Upper lobe of right lung (tissue), 1 donor: ENCODE results near the gene PGGHG. TPM values are rescaled to one million over a fixed set of nuclear protein-coding genes. Genes with fewer than 3 reads are reported as not detected.
A peak's percentile ranks its signal among the peaks of the same experiment; 100 is the strongest.
"Not testable (repeated sequence)": the region's sequence is repeated elsewhere in the genome, so short reads cannot be mapped to it uniquely, and the experiment has no call there.

Source experiments
- ATAC-seq: fragments of 200-7000 bp; cut with Tn5 transposase; one replicate; pipeline ENCODE4 v1.9.1; 2020; ENCODE audit warnings: mild to moderate bottlenecking, moderate library complexity
- DNase-seq: peaks from one replicate; pipeline ENCODE4 v3.0.0-alpha.2; 2020
- H3K27ac ChIP-seq: fragments of 200-600 bp; one replicate; pipeline ENCODE4 v1.8.0; 2022
- H3K27me3 ChIP-seq: fragments of 200-600 bp; one replicate; pipeline ENCODE4 v1.8.0; 2022; ENCODE audit warnings: mild to moderate bottlenecking
- H3K36me3 ChIP-seq: fragments of 200-600 bp; one replicate; pipeline ENCODE4 v1.8.0; 2022
- H3K4me1 ChIP-seq: fragments of 200-600 bp; one replicate; pipeline ENCODE4 v1.8.0; 2022
- H3K4me3 ChIP-seq: fragments of 200-600 bp; one replicate; pipeline ENCODE4 v1.8.0; 2022; ENCODE audit warnings: mild to moderate bottlenecking
- H3K9me3 ChIP-seq: fragments of 200-600 bp; one replicate; pipeline ENCODE4 v1.8.0; 2022
- intact Hi-C: fragments of 100-400 bp; cut with DNase I; formaldehyde crosslinking; loops from one replicate; pipeline ENCODE4 v1.11.0; 2022
- total RNA-seq: library from RNA; stranded (reverse); fragmentation: NEBNext Ultra II Directional; extraction: Animal tissue kit (Norgen Biotek cat#: 25700); gene quantifications from one replicate; pipeline ENCODE4 v1.2.1, GENCODE V29; 2021
- TF ChIP-seq, protein P1 (sequence below): fragments of 200-600 bp; IDR thresholded peaks from one replicate; pipeline ENCODE4 v1.8.0; 2022; ENCODE audit warnings: antibody characterized with exemption
- donor health status: DM: no; HTN: yes; CAD: no; lungs with severe emphysema.

PGGHG gene
- total RNA-seq, 1 donor from 2014 or later = 105 TPM

DNA sequence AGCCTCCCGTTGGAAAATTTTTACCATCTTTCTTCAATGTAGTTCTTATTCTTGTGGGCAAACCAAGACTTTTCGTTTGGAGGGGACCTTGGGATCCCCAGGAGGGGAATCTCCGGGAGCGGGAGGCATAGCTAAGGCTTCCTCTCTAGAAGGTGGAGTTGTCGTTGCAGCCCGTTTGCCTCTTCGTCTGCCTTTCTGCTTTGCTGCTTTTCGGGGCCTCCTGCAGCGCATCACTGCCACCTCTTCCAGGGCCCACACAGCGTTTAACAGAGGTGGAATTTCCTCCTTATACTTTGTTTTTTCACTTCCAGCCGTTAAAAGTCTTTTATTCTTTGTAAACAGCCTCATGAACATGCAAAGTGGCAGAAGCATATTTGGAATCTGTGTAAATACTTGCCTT lies 35.2 kb downstream of the PGGHG start:
- H3K36me3 ChIP-seq = no peaks in the 10 kb centered on the region
- TF ChIP-seq, protein P1, sequence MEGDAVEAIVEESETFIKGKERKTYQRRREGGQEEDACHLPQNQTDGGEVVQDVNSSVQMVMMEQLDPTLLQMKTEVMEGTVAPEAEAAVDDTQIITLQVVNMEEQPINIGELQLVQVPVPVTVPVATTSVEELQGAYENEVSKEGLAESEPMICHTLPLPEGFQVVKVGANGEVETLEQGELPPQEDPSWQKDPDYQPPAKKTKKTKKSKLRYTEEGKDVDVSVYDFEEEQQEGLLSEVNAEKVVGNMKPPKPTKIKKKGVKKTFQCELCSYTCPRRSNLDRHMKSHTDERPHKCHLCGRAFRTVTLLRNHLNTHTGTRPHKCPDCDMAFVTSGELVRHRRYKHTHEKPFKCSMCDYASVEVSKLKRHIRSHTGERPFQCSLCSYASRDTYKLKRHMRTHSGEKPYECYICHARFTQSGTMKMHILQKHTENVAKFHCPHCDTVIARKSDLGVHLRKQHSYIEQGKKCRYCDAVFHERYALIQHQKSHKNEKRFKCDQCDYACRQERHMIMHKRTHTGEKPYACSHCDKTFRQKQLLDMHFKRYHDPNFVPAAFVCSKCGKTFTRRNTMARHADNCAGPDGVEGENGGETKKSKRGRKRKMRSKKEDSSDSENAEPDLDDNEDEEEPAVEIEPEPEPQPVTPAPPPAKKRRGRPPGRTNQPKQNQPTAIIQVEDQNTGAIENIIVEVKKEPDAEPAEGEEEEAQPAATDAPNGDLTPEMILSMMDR = no peak
- intact Hi-C loops = no loop called here
- DNase-seq (no peak), ATAC-seq (no peak)
- no peaks in the 10 kb centered on the region for H3K9me3 ChIP-seq
- H3K4me1 ChIP-seq = peaks cover 43% of the 10 kb centered on the region
- H3K27me3 ChIP-seq = no peaks in the 10 kb centered on the region
- peak overlapping the region; percentile 75 for H3K27ac ChIP-seq
- H3K4me3 ChIP-seq = no peak overlapping the region

GRCh38 chr11:324593-325517 lies 35.9 kb downstream of the PGGHG start:
- H3K4me3 ChIP-seq, ATAC-seq, H3K36me3 ChIP-seq, intact Hi-C loops, H3K9me3 ChIP-seq, H3K27me3 ChIP-seq: not testable (repeated sequence)
- Histone ChIP-seq H3K4me1 (peaks cover 43% of the 10 kb centered on the region), H3K27ac (peak overlapping the region; percentile 87)
- peak; percentile 63 for DNase-seq

GRCh38 chr11:325796-326591 lies 37.1 kb downstream of the PGGHG start:
- H3K27me3 ChIP-seq = no peaks in the 10 kb centered on the region
- ATAC-seq = no peak
- peak overlapping the region; percentile 87 for H3K27ac ChIP-seq
- intact Hi-C loops = no loop called here
- no peaks in the 10 kb centered on the region for H3K9me3 ChIP-seq
- H3K36me3 ChIP-seq = no peaks in the 10 kb centered on the region
- peaks cover 43% of the 10 kb centered on the region for H3K4me1 ChIP-seq
- no peak overlapping the region for H3K4me3 ChIP-seq
- peak; percentile 60 for DNase-seq
- TF ChIP-seq, protein P1 = no peak

DNA sequence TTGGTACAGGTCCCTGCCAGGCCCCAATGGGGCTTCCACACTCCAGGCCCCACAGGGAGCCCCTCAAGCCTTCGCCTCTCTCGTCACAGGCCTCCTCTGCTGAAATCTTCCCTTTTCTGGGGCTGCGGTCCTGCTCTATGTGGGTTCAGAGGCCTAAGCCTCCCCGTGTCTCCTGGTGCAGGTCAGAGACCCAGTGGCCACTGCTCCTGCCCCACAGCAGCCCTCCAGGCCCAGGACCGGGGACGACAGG lies 37.6 kb downstream of the PGGHG start:
- Histone ChIP-seq H3K4me3 (no peak overlapping the region), H3K27me3 (no peaks in the 10 kb centered on the region), H3K9me3 (no peaks in the 10 kb centered on the region), H3K27ac (peak overlapping the region; percentile 87), H3K36me3 (no peaks in the 10 kb centered on the region), H3K4me1 (peaks cover 43% of the 10 kb centered on the region)
- intact Hi-C loops = no loop called here
- ATAC-seq (no peak), DNase-seq (no peak)
- TF ChIP-seq, protein P1 = no peak

- Histone ChIP-seq H3K27ac (peak overlapping the region; percentile 87), H3K36me3 (no peaks in the 10 kb centered on the region), H3K4me1 (peaks cover 43% of the 10 kb centered on the region), H3K9me3 (no peaks in the 10 kb centered on the region), H3K27me3 (no peaks in the 10 kb centered on the region), H3K4me3 (peak overlapping the region; percentile 15)
- DNase-seq (peak; percentile 83), ATAC-seq (peak; percentile 90)
- TF ChIP-seq, protein P1 = no peak
- intact Hi-C loops = no loop called here
Observed at GRCh38 chr11:326842-327580, 38.1 kb downstream of the PGGHG start.

DNA sequence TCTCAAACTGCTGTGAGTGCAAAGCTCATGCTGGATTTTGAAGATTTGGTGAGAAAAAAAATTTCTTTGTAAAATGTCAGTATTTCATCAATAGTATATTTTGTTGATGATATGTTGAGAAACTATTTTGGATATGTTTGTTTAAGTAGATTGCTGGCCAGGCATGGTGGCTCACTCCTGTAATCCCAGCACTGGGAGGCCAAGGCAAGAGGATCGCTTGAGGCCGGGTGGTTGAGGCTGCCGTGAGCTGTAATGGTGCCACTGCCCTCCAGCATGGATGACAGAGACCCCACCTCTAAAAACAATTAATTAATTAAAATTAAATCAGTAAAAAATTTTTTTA lies 38.6 kb downstream of the PGGHG start:
- TF ChIP-seq, protein P1 = no peak
- no peaks in the 10 kb centered on the region for H3K36me3 ChIP-seq
- H3K4me3 ChIP-seq = peak overlapping the region; percentile 15
- H3K27me3 ChIP-seq = no peaks in the 10 kb centered on the region
- H3K9me3 ChIP-seq = no peaks in the 10 kb centered on the region
- intact Hi-C loops = no loop called here
- ATAC-seq (no peak), DNase-seq (no peak)
- peak overlapping the region; percentile 87 for H3K27ac ChIP-seq
- H3K4me1 ChIP-seq = peaks cover 43% of the 10 kb centered on the region
